SK-N-MC (cell line): Measurements from ENCODE around the gene AGAP1.

ENCODE experiments used
- DNase-seq: peaks from one replicate; pipeline ENCODE4 v3.0.0-alpha.2; 2011; ENCODE audit warnings: low read depth, low spot score
- H3K27ac ChIP-seq: fragments of 200-600 bp; sonication (generic); 2 replicates; pipeline ENCODE4 v1.5.1; 2016; ENCODE audit warnings: mixed run types
- H3K36me3 ChIP-seq: fragments of 200-600 bp; sonication (generic); 2 replicates; pipeline ENCODE4 v1.6.1; 2017; ENCODE audit warnings: antibody characterized with exemption, low read length, mixed read lengths; ENCODE audit not compliant: insufficient read depth
- H3K4me3 ChIP-seq: fragments of 200-600 bp; sonication (generic); 2 replicates; pipeline ENCODE4 v1.5.1; 2016
- H3K9ac ChIP-seq: fragments of 200-600 bp; sonication (generic); 2 replicates; pipeline ENCODE4 v1.8.0; 2017; ENCODE audit warnings: mixed run types, mixed read lengths; ENCODE audit not compliant: insufficient read length
- H3K9me3 ChIP-seq: fragments of 200-600 bp; sonication (generic); 2 replicates; pipeline ENCODE4 v1.6.1; 2017; ENCODE audit warnings: low read depth, mild to moderate bottlenecking, antibody characterized with exemption, low read length, moderate library complexity, mixed read lengths
- EZH2 ChIP-seq: fragments of 200-600 bp; sonication (generic); IDR thresholded peaks from one replicate; pipeline ENCODE4 v1.6.1; 2017; ENCODE audit warnings: antibody characterized with exemption
- FOXP2 ChIP-seq: optimal IDR thresholded peaks from 2 replicates; pipeline ENCODE3; 2011; ENCODE audit warnings: mild to moderate bottlenecking, moderate library complexity; ENCODE audit not compliant: insufficient read depth; ENCODE audit errors: extremely low read length, control extremely low read depth
- POLR2AphosphoS5 ChIP-seq: IDR thresholded peaks from 2 replicates; pipeline ENCODE4 v1.6.1; 2012; ENCODE audit warnings: mild to moderate bottlenecking, low read depth, low read length, borderline replicate concordance

AGAP1 gene

GRCh38 chr2:235842941-235843340, 349.1 kb downstream of the AGAP1 start:
- no peak overlapping the region for H3K9ac ChIP-seq
- H3K4me3 ChIP-seq, result no peak overlapping the region
- DNase-seq, result no peak
- H3K9me3 ChIP-seq, result no peaks in the 10 kb centered on the region
- no peaks in the 10 kb centered on the region; the same call in 1 of the 2 replicates for H3K36me3 ChIP-seq
- H3K27ac ChIP-seq, result no peak overlapping the region
- TF ChIP-seq EZH2, result no peak
- no peak for TF ChIP-seq POLR2AphosphoS5
- no peak for TF ChIP-seq FOXP2

GRCh38 chr2:235843591-235844395, 349.9 kb downstream of the AGAP1 start:
- H3K9ac ChIP-seq, result no peak overlapping the region
- no peaks in the 10 kb centered on the region; the same call in 1 of the 2 replicates for H3K36me3 ChIP-seq
- H3K27ac ChIP-seq, result no peak overlapping the region
- no peak for TF ChIP-seq FOXP2
- TF ChIP-seq EZH2, result no peak
- no peak for TF ChIP-seq POLR2AphosphoS5
- H3K9me3 ChIP-seq, result no peaks in the 10 kb centered on the region
- DNase-seq, result no peak
- no peak overlapping the region for H3K4me3 ChIP-seq

- DNase-seq, result no peak
- Histone ChIP-seq H3K36me3 (no peaks in the 10 kb centered on the region; the same call in 1 of the 2 replicates), H3K4me3 (no peak overlapping the region), H3K9ac (no peak overlapping the region), H3K27ac (no peak overlapping the region), H3K9me3 (no peaks in the 10 kb centered on the region)
- TF ChIP-seq FOXP2 (no peak), POLR2AphosphoS5 (no peak), EZH2 (no peak)
Measured at GRCh38 chr2:235844561-235844960, 350.7 kb downstream of the AGAP1 start.

DNA sequence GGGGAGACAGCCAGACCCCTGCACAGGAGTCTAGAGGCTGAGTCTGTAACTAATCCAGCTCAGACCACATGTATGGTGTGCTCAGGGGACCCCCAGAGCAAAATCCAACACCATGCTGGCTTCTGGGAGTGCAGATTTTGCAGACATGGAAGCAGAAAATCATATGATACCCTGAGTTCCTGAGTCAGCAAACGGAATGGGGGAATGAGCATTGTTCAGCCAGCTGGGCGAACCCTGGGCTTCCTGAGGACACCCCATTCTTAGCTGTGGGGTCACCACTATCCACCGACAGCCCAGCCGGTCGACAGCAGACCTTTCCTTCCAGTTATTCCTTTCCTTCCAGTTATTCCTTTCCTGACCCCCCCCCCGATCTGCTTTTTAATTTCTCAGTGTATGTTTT, 351.4 kb downstream of the AGAP1 start:
- H3K36me3 ChIP-seq, result no peaks in the 10 kb centered on the region; the same call in 1 of the 2 replicates
- no peaks in the 10 kb centered on the region for H3K9me3 ChIP-seq
- H3K27ac ChIP-seq, result no peak overlapping the region
- no peak overlapping the region for H3K4me3 ChIP-seq
- TF ChIP-seq FOXP2 (no peak), POLR2AphosphoS5 (no peak), EZH2 (no peak)
- no peak overlapping the region for H3K9ac ChIP-seq
- DNase-seq, result no peak

DNA sequence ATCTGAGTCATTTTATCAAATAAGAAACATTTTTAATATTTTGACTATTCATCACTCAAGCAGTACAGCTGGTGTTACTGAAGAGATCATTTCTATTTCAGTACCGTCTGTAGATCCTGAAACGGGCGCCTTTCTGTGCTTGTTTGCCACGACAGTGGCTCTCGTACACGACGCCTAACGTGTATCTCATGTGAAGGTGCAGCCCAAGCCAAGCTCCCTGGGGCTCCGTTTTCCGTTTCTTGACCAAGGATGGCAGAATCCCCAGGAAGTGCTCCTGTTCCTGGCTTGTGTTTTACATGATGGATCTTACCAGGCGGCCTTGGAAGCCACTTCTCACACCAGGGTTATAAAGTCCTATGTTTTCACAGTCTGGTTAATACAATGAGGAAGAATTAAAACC, 353.7 kb downstream of the AGAP1 start:
- Histone ChIP-seq H3K9ac (no peak overlapping the region), H3K4me3 (no peak overlapping the region), H3K27ac (no peak overlapping the region), H3K9me3 (no peaks in the 10 kb centered on the region), H3K36me3 (no peaks in the 10 kb centered on the region; the same call in 1 of the 2 replicates)
- TF ChIP-seq FOXP2, result no peak
- TF ChIP-seq POLR2AphosphoS5, result no peak
- TF ChIP-seq EZH2, result no peak
- DNase-seq, result no peak

- no peak for DNase-seq
- Histone ChIP-seq H3K9ac (no peak overlapping the region), H3K4me3 (no peak overlapping the region), H3K9me3 (no peaks in the 10 kb centered on the region), H3K27ac (no peak overlapping the region), H3K36me3 (no peaks in the 10 kb centered on the region; the same call in 1 of the 2 replicates)
- no peak for TF ChIP-seq FOXP2
- no peak for TF ChIP-seq EZH2
- TF ChIP-seq POLR2AphosphoS5, result no peak
Measured at GRCh38 chr2:235848055-235848454, 354.2 kb downstream of the AGAP1 start.

DNA sequence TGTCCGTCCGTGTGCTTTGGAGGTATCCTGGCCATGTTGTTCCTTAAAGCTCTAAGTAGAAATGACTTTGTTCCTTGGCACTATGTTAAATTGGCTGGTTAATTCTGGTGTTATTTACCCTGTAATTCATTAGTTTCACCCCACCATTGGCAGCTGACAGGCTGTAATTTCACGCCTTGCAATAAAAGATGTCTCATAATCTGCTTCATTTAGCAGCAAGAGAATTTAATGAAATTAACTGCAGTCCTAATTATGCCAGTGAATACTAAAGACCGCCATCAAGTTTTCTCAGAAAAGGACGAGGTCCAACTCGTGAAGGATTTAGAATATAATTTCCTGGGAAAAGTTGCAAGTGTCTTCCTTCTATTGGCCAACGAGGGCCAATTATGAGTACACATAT, 355.1 kb downstream of the AGAP1 start:
- Histone ChIP-seq H3K27ac (no peak overlapping the region), H3K9me3 (no peaks in the 10 kb centered on the region), H3K4me3 (no peak overlapping the region), H3K9ac (no peak overlapping the region), H3K36me3 (no peaks in the 10 kb centered on the region; the same call in 1 of the 2 replicates)
- no peak for DNase-seq
- TF ChIP-seq EZH2, result no peak
- TF ChIP-seq FOXP2, result no peak
- TF ChIP-seq POLR2AphosphoS5, result no peak

DNA sequence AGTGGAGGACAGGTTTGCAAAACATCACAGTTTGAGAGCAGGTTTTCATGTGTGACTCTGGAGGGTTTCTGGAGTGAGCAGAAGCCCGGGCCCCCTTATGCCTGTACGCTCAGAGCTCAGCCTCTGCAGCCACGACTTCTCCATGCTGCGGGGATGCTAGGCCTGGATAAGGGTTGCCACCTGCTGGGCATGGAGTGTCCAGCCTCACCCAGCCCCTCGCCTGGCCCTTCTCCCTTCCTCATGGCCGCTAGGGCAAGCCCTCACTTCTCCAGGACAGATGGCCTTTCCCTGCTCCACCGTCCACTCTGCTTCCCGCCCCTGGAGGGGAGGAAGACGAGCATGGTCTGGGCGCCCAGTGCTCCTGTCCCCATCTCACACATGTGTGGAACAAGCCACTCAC, 355.6 kb downstream of the AGAP1 start:
- H3K9me3 ChIP-seq, result no peaks in the 10 kb centered on the region
- no peak for DNase-seq
- H3K9ac ChIP-seq, result no peak overlapping the region
- no peak overlapping the region for H3K27ac ChIP-seq
- H3K4me3 ChIP-seq, result no peak overlapping the region
- H3K36me3 ChIP-seq, result no peaks in the 10 kb centered on the region; the same call in 1 of the 2 replicates
- TF ChIP-seq POLR2AphosphoS5, result no peak
- no peak for TF ChIP-seq EZH2
- TF ChIP-seq FOXP2, result no peak

GRCh38 chr2:235850289-235850688, 356.4 kb downstream of the AGAP1 start:
- H3K27ac ChIP-seq, result no peak overlapping the region
- no peak overlapping the region for H3K9ac ChIP-seq
- no peak overlapping the region for H3K4me3 ChIP-seq
- no peaks in the 10 kb centered on the region for H3K9me3 ChIP-seq
- no peak for DNase-seq
- TF ChIP-seq POLR2AphosphoS5, result no peak
- no peak for TF ChIP-seq FOXP2
- no peak for TF ChIP-seq EZH2
- no peaks in the 10 kb centered on the region; the same call in 1 of the 2 replicates for H3K36me3 ChIP-seq
